DOHH2 (cell line): ENCODE data around the gene TMEM176B.

ENCODE experiments used
- H3F3A ChIP-seq: fragments of 200-600 bp; sonication (generic), shearing (Covaris generic); 2 replicates; pipeline ENCODE4 v1.6.0; 2016; ENCODE audit warnings: antibody characterized with exemption, mild to moderate bottlenecking; ENCODE audit not compliant: control insufficient read depth, insufficient read depth
- H3K27ac ChIP-seq: fragments of 200-600 bp; sonication (generic); 2 replicates; pipeline ENCODE4 v1.5.1; 2014; ENCODE audit warnings: low read depth, mild to moderate bottlenecking, low read length, moderate library complexity
- H3K27me3 ChIP-seq: fragments of 200-600 bp; sonication (generic); 2 replicates; pipeline ENCODE4 v1.6.1; 2014; ENCODE audit warnings: mild to moderate bottlenecking, low read length, mixed read lengths; ENCODE audit not compliant: control insufficient read depth
- H3K36me3 ChIP-seq: fragments of 200-600 bp; sonication (generic); 2 replicates; pipeline ENCODE4 v1.6.1; 2014; ENCODE audit warnings: mild to moderate bottlenecking, low read length, moderate library complexity, mixed read lengths; ENCODE audit not compliant: control insufficient read depth
- H3K4me1 ChIP-seq: fragments of 200-600 bp; sonication (generic); 2 replicates; pipeline ENCODE4 v1.6.1; 2014; ENCODE audit warnings: mild to moderate bottlenecking, low read length, mixed read lengths; ENCODE audit not compliant: control insufficient read depth
- H3K4me2 ChIP-seq: fragments of 200-600 bp; sonication (generic); 2 replicates; pipeline ENCODE4 v1.6.0; 2014; ENCODE audit warnings: mild to moderate bottlenecking, low read length, moderate library complexity
- H3K4me3 ChIP-seq: fragments of 200-600 bp; sonication (generic); 2 replicates; pipeline ENCODE4 v1.5.1; 2014; ENCODE audit warnings: mild to moderate bottlenecking, low read length, mixed read lengths
- H3K79me2 ChIP-seq: fragments of 200-600 bp; sonication (generic); 2 replicates; pipeline ENCODE4 v1.6.1; 2014; ENCODE audit warnings: mild to moderate bottlenecking, low read length, mixed read lengths; ENCODE audit not compliant: control insufficient read depth
- H3K9me2 ChIP-seq: fragments of 200-600 bp; sonication (generic); replicated peaks from 2 replicates; pipeline ENCODE4 v1.6.1; 2014; ENCODE audit warnings: mild to moderate bottlenecking, low read length, mixed read lengths; ENCODE audit not compliant: control insufficient read depth
- H3K9me3 ChIP-seq: fragments of 200-600 bp; sonication (generic); 2 replicates; pipeline ENCODE4 v1.6.1; 2014; ENCODE audit warnings: antibody characterized with exemption, low read length, mixed read lengths; ENCODE audit not compliant: control insufficient read depth, insufficient read depth
- H4K20me1 ChIP-seq: fragments of 200-600 bp; sonication (generic); 2 replicates; pipeline ENCODE4 v1.6.0; 2014; ENCODE audit warnings: low read depth, mild to moderate bottlenecking, antibody characterized with exemption, low read length, moderate library complexity; ENCODE audit not compliant: control insufficient read depth, insufficient read depth
- CTCF ChIP-seq: fragments of 200-600 bp; sonication (generic); IDR thresholded peaks from one replicate; pipeline ENCODE4 v1.5.1; 2014; ENCODE audit warnings: antibody characterized with exemption, mild to moderate bottlenecking, low read depth, low read length; ENCODE audit not compliant: poor library complexity, severe bottlenecking
- EZH2phosphoT487 ChIP-seq: fragments of 200-600 bp; sonication (generic); IDR thresholded peaks from 2 replicates; pipeline ENCODE4 v1.6.1; 2017; ENCODE audit warnings: borderline replicate concordance, mild to moderate bottlenecking, antibody characterized with exemption, low read length, moderate library complexity, mixed read lengths

TMEM176B gene

GRCh38 chr7:150800581-150801241 lies 547 bp upstream of the TMEM176B start, which contains the start of gene TMEM176A:
TMEM176A (plus strand) TSS chr7:150800769; CDS start chr7:150801551, 782 bp downstream.
- Histone ChIP-seq H3K9me3 (no peaks in the 10 kb centered on the region), H3F3A (no peaks in the 10 kb centered on the region), H3K79me2 (no peaks in the 10 kb centered on the region), H3K27ac (no peak within 1 kb of the TSS), H3K4me3 (no peak within 1 kb of the TSS), H3K4me1 (no peaks in the 10 kb centered on the region), H3K36me3 (no peaks in the 10 kb centered on the region), H3K27me3 (no peaks in the 10 kb centered on the region), H4K20me1 (no peaks in the 10 kb centered on the region), H3K9me2 (no peaks in the 10 kb centered on the region), H3K4me2 (no peak within 1 kb of the TSS)
- TF ChIP-seq EZH2phosphoT487, result no peak
- no peak for TF ChIP-seq CTCF

- H3K9me3 ChIP-seq, result no peaks in the 10 kb centered on the region
- no peak overlapping the region for H3K27ac ChIP-seq
- H3K4me2 ChIP-seq, result no peak overlapping the region
- TF ChIP-seq CTCF (no peak), EZH2phosphoT487 (no peak)
- no peaks in the 10 kb centered on the region for H3F3A ChIP-seq
- no peak overlapping the region for H3K4me3 ChIP-seq
- H3K79me2 ChIP-seq, result no peaks in the 10 kb centered on the region
- no peaks in the 10 kb centered on the region for H3K4me1 ChIP-seq
- H4K20me1 ChIP-seq, result no peaks in the 10 kb centered on the region
- no peaks in the 10 kb centered on the region for H3K36me3 ChIP-seq
- no peaks in the 10 kb centered on the region for H3K9me2 ChIP-seq
- no peaks in the 10 kb centered on the region for H3K27me3 ChIP-seq
These were observed 1.0 kb downstream of the TMEM176B start for GRCh38 chr7:150799156-150799555.

GRCh38 chr7:150797661-150798060 lies 2.5 kb downstream of the TMEM176B start:
- H3K4me2 ChIP-seq, result no peak overlapping the region
- no peak overlapping the region for H3K4me3 ChIP-seq
- no peaks in the 10 kb centered on the region for H3F3A ChIP-seq
- H3K27me3 ChIP-seq, result peaks cover 7% of the 10 kb centered on the region; the same call in 1 of the 2 replicates
- H4K20me1 ChIP-seq, result no peaks in the 10 kb centered on the region
- no peaks in the 10 kb centered on the region for H3K4me1 ChIP-seq
- TF ChIP-seq CTCF (no peak), EZH2phosphoT487 (no peak)
- no peaks in the 10 kb centered on the region for H3K9me3 ChIP-seq
- no peaks in the 10 kb centered on the region for H3K36me3 ChIP-seq
- H3K9me2 ChIP-seq, result no peaks in the 10 kb centered on the region
- no peaks in the 10 kb centered on the region for H3K79me2 ChIP-seq
- no peak overlapping the region for H3K27ac ChIP-seq
